SH-SY5Y (cell line): Measurements from ENCODE around the gene PSMC1.

ENCODE experiments used
- GATA2 ChIP-seq: IDR thresholded peaks from 2 replicates; pipeline ENCODE4 v1.6.1; 2011; ENCODE audit warnings: mild to moderate bottlenecking, low read depth, low read length
- GATA3 ChIP-seq: IDR thresholded peaks from 2 replicates; pipeline ENCODE4 v1.6.1; 2011; ENCODE audit warnings: low read depth, mild to moderate bottlenecking, low read length, moderate library complexity

DNA sequence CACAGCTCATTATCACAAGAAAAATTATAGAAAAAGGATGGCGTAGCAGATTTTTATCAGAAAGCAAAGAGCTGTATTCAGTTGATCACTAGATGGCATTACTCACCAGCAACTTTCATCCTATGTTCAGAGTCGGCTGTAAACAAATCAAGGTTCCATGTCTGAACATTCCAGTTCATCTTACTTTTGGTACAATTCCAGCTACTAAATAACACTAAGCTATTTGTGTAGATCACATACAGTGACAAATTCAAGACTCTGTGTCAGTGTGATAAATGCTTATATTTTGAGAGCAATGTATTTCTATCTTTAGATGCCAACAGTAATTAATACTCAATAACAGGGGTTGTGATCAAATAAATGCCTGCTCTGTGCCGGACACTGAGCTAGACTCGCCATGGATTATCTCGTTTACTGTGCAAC is 45.3 kb downstream of the PSMC1 start:
- peak; percentile 48; the same call in 1 of the 2 replicates for TF ChIP-seq GATA2
- TF ChIP-seq GATA3, result peak; percentile 54
